ENCODE measurements around the gene VSIR. TPM values are rescaled to one million over a fixed set of nuclear protein-coding genes. Genes with fewer than 3 reads are reported as not detected.
A peak's percentile ranks its signal among the peaks of the same experiment; 100 is the strongest.

Gene VSIR
- total and polyA plus RNA-seq, 10 of the 15 experiments (the other 5 are each of a cell fraction or from before 2014, with no cell fraction given), result 0.19 to 12.5 (median 6.7) TPM

DNA sequence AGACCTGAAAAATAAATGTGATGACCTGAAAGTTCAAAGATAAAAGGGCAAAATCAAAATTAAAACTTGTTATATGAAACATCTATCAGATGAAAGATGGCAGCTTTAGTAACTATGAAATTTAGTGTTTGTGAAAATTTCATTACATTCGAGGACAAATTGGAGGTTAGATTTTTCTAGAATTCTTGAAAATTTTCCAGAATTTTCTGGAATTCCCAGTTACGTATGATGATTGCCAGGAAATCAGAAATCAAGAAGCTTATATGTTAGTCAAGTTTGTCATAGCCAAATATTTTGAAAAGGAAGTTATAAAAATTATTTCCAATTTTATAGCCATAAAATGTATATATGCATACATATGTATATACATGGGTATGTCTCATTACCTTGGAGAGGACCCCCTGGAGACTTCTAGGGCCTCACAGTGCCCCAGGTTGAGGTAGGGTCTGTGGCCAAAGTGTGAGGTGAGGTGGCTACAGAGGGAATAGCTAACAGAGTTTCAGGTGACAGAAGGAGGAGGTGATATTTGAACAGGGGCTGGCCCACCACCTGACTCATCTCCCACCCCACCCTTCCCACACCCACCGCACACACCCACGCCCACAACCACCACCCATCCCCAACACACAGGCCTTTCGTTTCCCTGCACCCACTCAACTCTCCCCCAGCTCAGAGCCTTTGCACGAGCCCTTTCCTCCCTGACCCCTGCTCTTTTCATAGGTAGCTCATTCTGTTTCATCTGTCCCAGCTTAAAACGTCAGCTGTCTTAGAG, 75.2 kb downstream of the VSIR start (continued):
- TF ChIP-seq BHLHE40 (IDR thresholded peaks at IDR 0.05; ENCODE audit: borderline replicate concordance in 1 of 2, low read depth in 2 of 2, low read length in 1 of 2), result peak; percentile 63 to 69; a peak in 2 of 4 replicates
- no peak for TF ChIP-seq ZNF217 (IDR thresholded peaks at IDR 0.05)
- TF ChIP-seq RELA (IDR thresholded peaks at IDR 0.05; ENCODE audit: borderline replicate concordance, partially characterized antibody), result no peak
- peak; percentile 96 for TF ChIP-seq RUNX3 (IDR thresholded peaks at IDR 0.05; ENCODE audit: low read length)
- TF ChIP-seq KLF5 (IDR thresholded peaks at IDR 0.05; ENCODE audit: partially characterized antibody), result no peak
- peak; percentile 67 for TF ChIP-seq BCL11A (IDR thresholded peaks at IDR 0.05; ENCODE audit: low read depth, low read length)
- no peak for TF ChIP-seq SRF (IDR thresholded peaks at IDR 0.05; ENCODE audit: low read depth in 2 of 2, low read length in 2 of 2)
- no peak for TF ChIP-seq ZBTB33 (IDR thresholded peaks at IDR 0.05)
- no peak for TF ChIP-seq TBL1XR1 (IDR thresholded peaks at IDR 0.05; ENCODE audit: low read depth, low read length)
- no peak for TF ChIP-seq CHD2 (IDR thresholded peaks at IDR 0.05; ENCODE audit: borderline replicate concordance, low read depth, low read length)
- no peak for TF ChIP-seq RBBP5 (conservative IDR thresholded peaks at IDR 0.05)
- no peak for TF ChIP-seq SUPT20H (IDR thresholded peaks at IDR 0.05; ENCODE audit: borderline replicate concordance, control insufficient read depth, low read depth, low read length)
- TF ChIP-seq HDGF (IDR thresholded peaks at IDR 0.05), result peak; percentile 82
- no peak for TF ChIP-seq SMAD5 (IDR thresholded peaks at IDR 0.05; ENCODE audit: low read depth)
- no peak for TF ChIP-seq SIN3A (IDR thresholded peaks at IDR 0.05; ENCODE audit: low read depth, low read length)
- TF ChIP-seq, protein P1, sequence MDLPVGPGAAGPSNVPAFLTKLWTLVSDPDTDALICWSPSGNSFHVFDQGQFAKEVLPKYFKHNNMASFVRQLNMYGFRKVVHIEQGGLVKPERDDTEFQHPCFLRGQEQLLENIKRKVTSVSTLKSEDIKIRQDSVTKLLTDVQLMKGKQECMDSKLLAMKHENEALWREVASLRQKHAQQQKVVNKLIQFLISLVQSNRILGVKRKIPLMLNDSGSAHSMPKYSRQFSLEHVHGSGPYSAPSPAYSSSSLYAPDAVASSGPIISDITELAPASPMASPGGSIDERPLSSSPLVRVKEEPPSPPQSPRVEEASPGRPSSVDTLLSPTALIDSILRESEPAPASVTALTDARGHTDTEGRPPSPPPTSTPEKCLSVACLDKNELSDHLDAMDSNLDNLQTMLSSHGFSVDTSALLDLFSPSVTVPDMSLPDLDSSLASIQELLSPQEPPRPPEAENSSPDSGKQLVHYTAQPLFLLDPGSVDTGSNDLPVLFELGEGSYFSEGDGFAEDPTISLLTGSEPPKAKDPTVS (IDR thresholded peaks at IDR 0.05; ENCODE audit: low read depth, low read length), result peak; percentile 93
- no peak for TF ChIP-seq ZBED1 (IDR thresholded peaks at IDR 0.05; ENCODE audit: borderline replicate concordance)
- no peak for TF ChIP-seq CUX1 (IDR thresholded peaks at IDR 0.05; ENCODE audit: insufficient replicate concordance, low read depth, low read length)
- TF ChIP-seq BCLAF1 (IDR thresholded peaks at IDR 0.05), result no peak
